IMR-90 (cell line): ENCODE measurements around the gene SPIN1. TPM values are rescaled to one million over a fixed set of nuclear protein-coding genes. Genes with fewer than 3 reads are reported as not detected.

ENCODE experiments used
- ATAC-seq: fragments of 200-7000 bp; cut with Tn5 transposase; 2 replicates; pipeline ENCODE4 v1.9.1; 2020; ENCODE audit warnings: low read depth, mild to moderate bottlenecking, moderate library complexity
- BruUV-seq: library from RNA; stranded (reverse); fragments of 400-500 nt; replicated peaks from 2 replicates; lab custom pipeline; 2021; lab: Mats Ljungman, UMichigan
- CTCF ChIA-PET: fragments of 300-600 bp; formaldehyde crosslinking; extraction: SDS; loops from one replicate; lab custom pipeline; 2021; ENCODE audit warnings: antibody characterized with exemption; lab: Yijun Ruan, JAX
- POLR2A ChIA-PET: fragments of 300-600 bp; sonication (Branson Sonifier 250); formaldehyde crosslinking; loops from one replicate; lab custom pipeline; 2022; ENCODE audit warnings: antibody characterized with exemption; ENCODE audit not compliant: unreplicated experiment; lab: Charles Lee
- DNase-seq: peaks from one replicate; pipeline ENCODE4 v3.0.0; 2013
- H2AFZ ChIP-seq: replicated peaks from 2 replicates; pipeline ENCODE3; 2013; ENCODE audit warnings: low read length, mild to moderate bottlenecking; ENCODE audit not compliant: poor library complexity
- H2AK5ac ChIP-seq: 2 replicates; pipeline ENCODE4 v1.6.1; 2013; ENCODE audit warnings: low read depth, low read length, inconsistent platforms
- H2AK9ac ChIP-seq: replicated peaks from 2 replicates; pipeline ENCODE3; 2013; ENCODE audit warnings: mild to moderate bottlenecking, low read depth, low read length, moderate library complexity; ENCODE audit not compliant: poor library complexity
- H2BK120ac ChIP-seq: 2 replicates; pipeline ENCODE4 v1.6.1; 2013; ENCODE audit warnings: low read depth, low read length, inconsistent platforms
- H2BK15ac ChIP-seq: 3 replicates; pipeline ENCODE4 v1.6.1; 2013; ENCODE audit warnings: low read depth, low read length, inconsistent platforms
- H2BK20ac ChIP-seq: 2 replicates; pipeline ENCODE4 v1.6.1; 2013; ENCODE audit warnings: low read depth, mild to moderate bottlenecking, inconsistent platforms, low read length, moderate library complexity
- H2BK5ac ChIP-seq: 2 replicates; pipeline ENCODE4 v1.6.1; 2013; ENCODE audit warnings: mild to moderate bottlenecking, low read depth, low read length, inconsistent platforms; ENCODE audit not compliant: poor library complexity, severe bottlenecking
- H3K14ac ChIP-seq: replicated peaks from 2 replicates; pipeline ENCODE4 v1.6.1; 2013; ENCODE audit warnings: low read depth, low read length, inconsistent platforms
- H3K18ac ChIP-seq: 2 replicates; pipeline ENCODE4 v1.6.1; 2013; ENCODE audit warnings: low read depth, low read length, control low read depth
- H3K23ac ChIP-seq: 2 replicates; pipeline ENCODE4 v1.6.1; 2013; ENCODE audit warnings: low read depth, low read length, inconsistent platforms
- H3K27ac ChIP-seq: 2 replicates; pipeline ENCODE4 v1.5.1; 2013; ENCODE audit warnings: mild to moderate bottlenecking, control low read depth, low read length; ENCODE audit not compliant: insufficient read depth
- H3K27me3 ChIP-seq: 2 replicates; pipeline ENCODE4 v1.6.1; 2013; ENCODE audit warnings: low read length; ENCODE audit not compliant: control insufficient read depth, insufficient read depth
- H3K36me3 ChIP-seq: 2 replicates; pipeline ENCODE4 v1.6.1; 2013; ENCODE audit warnings: low read length, mixed read lengths; ENCODE audit not compliant: control insufficient read depth, insufficient read depth
- H3K4ac ChIP-seq: 2 replicates; pipeline ENCODE4 v1.6.1; 2013; ENCODE audit warnings: low read depth, low read length, inconsistent platforms
- H3K4me1 ChIP-seq: 2 replicates; pipeline ENCODE4 v1.6.1; 2013; ENCODE audit warnings: low read length, mixed read lengths; ENCODE audit not compliant: control insufficient read depth, insufficient read depth
- H3K4me2 ChIP-seq: 2 replicates; pipeline ENCODE4 v1.6.1; 2013; ENCODE audit warnings: low read depth, mild to moderate bottlenecking, control low read depth, low read length, moderate library complexity
- H3K4me3 ChIP-seq: 2 replicates; pipeline ENCODE4 v1.5.1; 2013; ENCODE audit warnings: low read depth, mild to moderate bottlenecking, control low read depth, low read length, moderate library complexity; ENCODE audit not compliant: insufficient read depth
- H3K56ac ChIP-seq: 2 replicates; pipeline ENCODE4 v1.6.1; 2013; ENCODE audit warnings: low read length, inconsistent platforms; ENCODE audit not compliant: insufficient read depth; ENCODE audit errors: extremely low read depth
- H3K79me1 ChIP-seq, 2 experiments: 2 replicates each; pipeline ENCODE4 v1.6.1; 2013; ENCODE audit warnings: low read length in 2 of 2, inconsistent platforms in 1 of 2, low read depth in 1 of 2
- H3K9ac ChIP-seq: 2 replicates; pipeline ENCODE4 v1.6.1; 2013; ENCODE audit warnings: low read depth, low read length, control low read depth
- H3K9me1 ChIP-seq: 2 replicates; pipeline ENCODE4 v1.6.1; 2013; ENCODE audit warnings: low read length, inconsistent platforms; ENCODE audit not compliant: insufficient read depth
- H3K9me3 ChIP-seq: 2 replicates; pipeline ENCODE4 v1.6.1; 2013; ENCODE audit warnings: low read length; ENCODE audit not compliant: control insufficient read depth, insufficient read depth
- H4K20me1 ChIP-seq: 2 replicates; pipeline ENCODE4 v1.6.1; 2013; ENCODE audit warnings: low read length, inconsistent platforms; ENCODE audit not compliant: insufficient read depth
- H4K5ac ChIP-seq: 2 replicates; pipeline ENCODE4 v1.6.1; 2013; ENCODE audit warnings: mild to moderate bottlenecking, low read depth, low read length, control low read depth
- H4K8ac ChIP-seq, 2 experiments: 2 replicates each; pipeline ENCODE4 v1.6.1; 2013; ENCODE audit warnings: low read depth in 2 of 2, low read length in 2 of 2, control low read depth in 1 of 2, inconsistent platforms in 1 of 2
- H4K91ac ChIP-seq: 2 replicates; pipeline ENCODE4 v1.6.1; 2013; ENCODE audit warnings: low read depth, low read length, inconsistent platforms; ENCODE audit not compliant: insufficient read depth
- BHLHE40 ChIP-seq: fragments of 150-350 bp; IDR thresholded peaks from 2 replicates; pipeline ENCODE4 v1.6.1; 2016; ENCODE audit warnings: mild to moderate bottlenecking, low read depth, low read length
- MAZ ChIP-seq: IDR thresholded peaks from 2 replicates; pipeline ENCODE4 v1.6.1; 2012; ENCODE audit warnings: low read depth, mild to moderate bottlenecking, low read length, improper control_type of control experiment, moderate library complexity, borderline replicate concordance
- WGBS, 2 experiments: methylation state at CpG; one replicate each; pipeline versions ENCODE4 v1.1.5 to v1.1.7; 2013; ENCODE audit warnings: missing lambda C conversion rate in 2 of 2; ENCODE audit not compliant: insufficient read length in 1 of 2; ENCODE audit errors: extremely low coverage in 2 of 2; 5-methylcytosine and 5-hydroxymethylcytosine counted together
- dilution Hi-C: fragments of 300-500 bp; cut with HindIII; formaldehyde crosslinking; loops from one replicate; pipeline ENCODE4 v1.14.3; 2018; ENCODE audit warnings: low sequenced_read_pairs; ENCODE audit not compliant: unreplicated experiment
- in situ Hi-C: fragments of 300-500 bp; cut with MboI; formaldehyde crosslinking; loops from 3 replicates; pipeline ENCODE4 v1.14.3; 2019; ENCODE audit warnings: low sequenced_read_pairs, inconsistent platforms, mixed read lengths
- intact Hi-C: fragments of 100-400 bp; cut with micrococcal nuclease; formaldehyde crosslinking; loops from 2 replicates; pipeline ENCODE4 v1.10.0; 2022
- polyA plus RNA-seq, 3 experiments: library from polyadenylated mRNA; depleted of rRNA; stranded (reverse); fragments of >200 nt; gene quantifications; 2 replicates each; pipeline ENCODE4 v1.2.3, GENCODE V29; 2012; ENCODE audit warnings: low replicate concordance in 1 of 3
- total RNA-seq: library from RNA; depleted of rRNA; stranded (reverse); fragments of >200 nt; gene quantifications from 2 replicates; pipeline ENCODE4 v1.2.3, GENCODE V29; 2012

The SPIN1 gene
- total and polyA plus RNA-seq, 2 of the 4 experiments (the other 2 are of a cell fraction) = 63.3 to 141 TPM

GRCh38 chr9:88373045-88373444, 15.2 kb upstream of the SPIN1 start:
- H3K9me1 ChIP-seq = no peaks in the 10 kb centered on the region
- no peak overlapping the region for H4K91ac ChIP-seq
- H4K5ac ChIP-seq = no peak overlapping the region
- intact Hi-C loops = no loop called here
- no peak overlapping the region for H3K9ac ChIP-seq
- H2BK5ac ChIP-seq = no peak overlapping the region
- no peak overlapping the region for H2BK20ac ChIP-seq
- no peaks in the 10 kb centered on the region for H3K36me3 ChIP-seq
- ChIA-PET CTCF (no interaction called here), POLR2A (no interaction called here)
- no peak overlapping the region for H3K4me2 ChIP-seq
- H2BK120ac ChIP-seq = no peak overlapping the region
- TF ChIP-seq MAZ = no peak
- no peak for TF ChIP-seq BHLHE40
- H2AFZ ChIP-seq = no peak overlapping the region
- H3K4me1 ChIP-seq = no peaks in the 10 kb centered on the region
- no peaks in the 10 kb centered on the region for H3K27me3 ChIP-seq
- H3K79me1 ChIP-seq = no peaks in the 10 kb centered on the region
- no TSS peak for BruUV-seq
- no peak overlapping the region for H3K27ac ChIP-seq
- no peak overlapping the region for H4K8ac ChIP-seq
- no peak overlapping the region for H2BK15ac ChIP-seq
- no peaks in the 10 kb centered on the region for H4K20me1 ChIP-seq
- H3K18ac ChIP-seq = no peak overlapping the region
- 0 out of 2 replicates have a peak, but pooled peaks cover 2% of the 10 kb centered on the region for H3K9me3 ChIP-seq
- no peak overlapping the region for H3K14ac ChIP-seq
- no peak for ATAC-seq
- no peak overlapping the region for H2AK9ac ChIP-seq
- H2AK5ac ChIP-seq = no peak overlapping the region
- DNase-seq = no peak
- H3K4me3 ChIP-seq = no peak overlapping the region
- no peak overlapping the region for H3K23ac ChIP-seq
- no peak overlapping the region for H3K4ac ChIP-seq
- dilution Hi-C loops = no loop called here
- H3K56ac ChIP-seq = no peak overlapping the region
- in situ Hi-C loops = no loop called here
- WGBS, 2 experiments = 58% methylated on average over 2 of the region's 5 CpGs; no CpG with 5 or more reads in 1 of the 2 experiments
